ENCODE results near the gene OLA1. TPM values are rescaled to one million over a fixed set of nuclear protein-coding genes. Genes with fewer than 3 reads are reported as not detected.

OLA1 gene
- total RNA-seq, 2 donors from 2014 or later: 75.6 to 92.8 TPM

- H3K27ac ChIP-seq: no peak overlapping the region
- intact Hi-C loops (cut with DNase I): no loop called here
- no peaks in the 10 kb centered on the region for H3K4me1 ChIP-seq
- H3K9ac ChIP-seq (ENCODE audit: low read depth in 2 of 2, low read length in 2 of 2): no peak overlapping the region
- H3K36me3 ChIP-seq: no peaks in the 10 kb centered on the region
- no peaks in the 10 kb centered on the region for H3K9me3 ChIP-seq
- H3K4me3 ChIP-seq: no peak overlapping the region
- H3K27me3 ChIP-seq: no peaks in the 10 kb centered on the region
- TF ChIP-seq CTCF (IDR thresholded peaks at IDR 0.05): no peak
- no peak for DNase-seq
These were observed 42.8 kb downstream of the OLA1 start for GRCh38 chr2:174205562-174205961.

DNA sequence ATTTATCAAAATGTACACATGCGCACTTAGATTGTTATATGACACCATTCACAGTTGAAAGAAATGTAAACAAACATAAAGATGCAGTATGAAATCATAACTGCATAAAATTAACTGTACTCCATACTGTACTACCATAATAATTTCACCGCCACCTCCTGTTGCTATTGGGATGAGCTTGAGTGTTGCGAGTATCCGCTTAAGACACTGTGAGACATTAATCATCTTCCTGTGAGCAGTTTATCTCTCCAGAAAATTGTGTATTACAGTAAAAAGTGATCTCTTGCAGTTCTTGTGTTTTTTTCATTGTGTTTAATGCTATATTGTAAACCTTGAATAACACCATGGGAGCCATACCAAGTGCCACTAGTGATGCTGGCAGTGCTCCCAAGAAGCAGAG is 46.1 kb downstream of the OLA1 start:
- no peak overlapping the region for H3K4me3 ChIP-seq
- H3K27ac ChIP-seq: no peak overlapping the region
- DNase-seq: no peak
- intact Hi-C loops (cut with DNase I): no loop called here
- TF ChIP-seq CTCF (IDR thresholded peaks at IDR 0.05): no peak
- H3K36me3 ChIP-seq: no peaks in the 10 kb centered on the region
- H3K9me3 ChIP-seq: no peaks in the 10 kb centered on the region
- no peak overlapping the region for H3K9ac ChIP-seq (ENCODE audit: low read depth in 2 of 2, low read length in 2 of 2)
- no peaks in the 10 kb centered on the region for H3K27me3 ChIP-seq
- H3K4me1 ChIP-seq: no peaks in the 10 kb centered on the region

- DNase-seq: no peak
- H3K9ac ChIP-seq (ENCODE audit: low read depth in 2 of 2, low read length in 2 of 2): no peak overlapping the region
- no peak for TF ChIP-seq CTCF (IDR thresholded peaks at IDR 0.05)
These were observed 49.3 kb downstream of the OLA1 start for GRCh38 chr2:174198846-174199564.

DNA sequence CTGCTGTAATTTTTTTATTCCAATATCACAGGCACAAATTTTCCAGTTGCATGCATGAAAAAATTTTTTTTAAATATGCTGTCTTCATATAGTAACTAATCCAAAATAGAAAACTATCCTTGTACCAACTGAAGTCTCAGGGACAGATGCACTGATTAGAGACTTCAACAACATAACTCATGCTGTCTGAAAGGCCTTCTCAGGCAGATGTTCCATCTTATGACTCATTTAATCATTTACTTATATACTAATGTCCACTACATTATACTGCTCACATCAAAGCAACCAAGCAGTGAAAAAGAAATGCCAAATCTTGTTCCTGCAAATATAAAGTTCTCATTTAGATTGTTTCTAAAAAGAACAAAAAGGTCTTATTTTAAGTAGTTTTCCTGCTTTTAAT is 53.1 kb downstream of the OLA1 start:
- H3K9me3 ChIP-seq: no peaks in the 10 kb centered on the region
- no peaks in the 10 kb centered on the region for H3K4me1 ChIP-seq
- intact Hi-C loops (cut with DNase I): no loop called here
- H3K36me3 ChIP-seq: no peaks in the 10 kb centered on the region
- H3K27me3 ChIP-seq: no peaks in the 10 kb centered on the region
- H3K27ac ChIP-seq: no peak overlapping the region
- no peak for DNase-seq
- H3K4me3 ChIP-seq: no peak overlapping the region
- H3K9ac ChIP-seq (ENCODE audit: low read depth in 2 of 2, low read length in 2 of 2): no peak overlapping the region
- no peak for TF ChIP-seq CTCF (IDR thresholded peaks at IDR 0.05)

More at GRCh38 chr2:174198846-174199564, 49.3 kb downstream of the OLA1 start:
- H3K27ac ChIP-seq: no peak overlapping the region
- no peaks in the 10 kb centered on the region for H3K9me3 ChIP-seq
- no peaks in the 10 kb centered on the region for H3K4me1 ChIP-seq
- H3K36me3 ChIP-seq: no peaks in the 10 kb centered on the region
- no peaks in the 10 kb centered on the region for H3K27me3 ChIP-seq
- intact Hi-C loops (cut with DNase I): no loop called here
- no peak overlapping the region for H3K4me3 ChIP-seq

DNA sequence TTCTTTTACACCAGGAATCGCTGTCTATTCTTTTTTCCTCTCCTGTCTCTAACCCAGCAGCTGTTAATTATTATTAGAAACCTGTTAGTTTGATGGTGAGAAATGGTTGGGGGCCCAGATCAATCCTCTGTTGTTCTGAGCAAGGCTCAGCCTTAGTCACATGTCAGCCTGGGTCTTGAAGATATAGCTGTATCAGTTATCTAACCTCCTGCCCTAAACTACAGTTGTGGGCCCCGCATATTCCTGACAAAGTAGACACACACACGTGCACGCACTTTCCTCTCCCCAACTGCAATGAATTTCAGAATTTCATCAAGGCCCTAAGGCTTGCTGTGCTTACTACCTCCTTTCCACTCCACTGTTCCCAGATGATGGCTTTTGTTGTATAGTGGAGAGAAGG is 54.6 kb downstream of the OLA1 start:
- intact Hi-C loops (cut with DNase I): no loop called here
- no peaks in the 10 kb centered on the region for H3K36me3 ChIP-seq
- no peak for DNase-seq
- no peak overlapping the region for H3K4me3 ChIP-seq
- no peaks in the 10 kb centered on the region for H3K9me3 ChIP-seq
- no peaks in the 10 kb centered on the region for H3K27me3 ChIP-seq
- TF ChIP-seq CTCF (IDR thresholded peaks at IDR 0.05): no peak
- no peak overlapping the region for H3K27ac ChIP-seq
- H3K4me1 ChIP-seq: no peaks in the 10 kb centered on the region
- H3K9ac ChIP-seq (ENCODE audit: low read depth in 2 of 2, low read length in 2 of 2): no peak overlapping the region
